GM18508 (cell line): ENCODE measurements around the gene TIPARP.

Source experiments
- ATAC-seq: cut with Tn5 transposase; IDR thresholded peaks from one replicate; pipeline ENCODE4 v1.9.1; 2021; ENCODE audit warnings: moderate number of reproducible peaks; ENCODE audit not compliant: insufficient read depth, unreplicated experiment

TIPARP gene

GRCh38 chr3:156674911-156675829, 780 bp downstream of the TIPARP start:
- no peak for ATAC-seq

DNA sequence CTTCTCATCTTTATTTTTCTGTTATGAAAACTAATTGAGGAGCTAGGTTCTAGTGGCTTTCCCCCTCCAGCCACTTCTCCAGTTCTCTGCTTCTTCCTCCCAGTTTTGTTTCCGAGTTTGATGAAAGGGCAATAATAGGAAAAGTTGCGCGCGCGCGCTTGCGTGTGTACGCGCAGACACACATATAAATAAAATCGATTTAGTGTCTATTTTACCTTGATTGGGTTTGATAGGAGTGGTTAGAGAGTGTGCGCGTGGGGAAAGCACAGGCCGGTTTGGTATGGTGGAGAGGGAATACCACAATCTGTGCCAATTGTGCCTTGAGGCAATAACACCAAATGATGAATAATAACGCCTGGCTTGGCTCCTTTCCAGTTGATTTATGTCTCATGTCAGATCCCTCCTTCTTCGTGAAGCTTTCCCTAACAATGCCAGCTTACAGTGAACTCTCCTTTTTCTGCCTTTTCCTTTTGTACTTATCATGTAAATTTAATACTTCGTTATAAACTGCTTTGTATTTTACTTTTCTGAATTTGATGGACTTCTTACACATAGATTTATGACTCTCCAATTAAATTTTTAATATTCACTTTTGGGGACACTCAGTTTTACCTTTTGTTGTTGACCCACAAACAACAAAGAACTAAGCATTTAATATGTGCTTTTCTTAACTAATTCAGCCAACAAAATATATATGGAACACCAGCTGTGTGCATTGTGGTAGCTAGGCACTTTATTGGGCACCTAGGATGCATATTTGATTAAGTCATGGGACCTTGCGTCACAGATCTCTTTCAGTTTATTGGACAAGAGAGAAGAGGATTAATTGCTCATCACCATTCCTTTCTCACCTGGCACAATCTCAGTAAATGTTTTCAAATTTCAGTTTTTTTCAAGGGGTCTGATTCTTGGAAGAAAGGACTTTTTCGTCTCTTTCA, 1.7 kb downstream of the TIPARP start:
- ATAC-seq: no peak

- ATAC-seq: no peak
Observed at GRCh38 chr3:156676768-156677479, 2.5 kb downstream of the TIPARP start.

DNA sequence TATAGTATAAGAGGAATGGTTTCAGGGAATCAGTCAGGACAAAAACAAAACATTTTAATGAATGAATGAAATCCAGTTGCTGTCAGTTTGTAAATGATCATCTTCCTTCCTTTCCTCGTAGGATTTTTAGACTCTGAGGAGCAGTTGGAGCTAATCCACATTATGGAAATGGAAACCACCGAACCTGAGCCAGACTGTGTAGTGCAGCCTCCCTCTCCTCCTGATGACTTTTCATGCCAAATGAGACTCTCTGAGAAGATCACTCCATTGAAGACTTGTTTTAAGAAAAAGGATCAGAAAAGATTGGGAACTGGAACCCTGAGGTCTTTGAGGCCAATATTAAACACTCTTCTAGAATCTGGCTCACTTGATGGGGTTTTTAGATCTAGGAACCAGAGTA, 3.1 kb downstream of the TIPARP start:
- ATAC-seq: no peak

GRCh38 chr3:156678197-156678596, 3.8 kb downstream of the TIPARP start:
- no peak for ATAC-seq

- ATAC-seq: no peak
Observed at GRCh38 chr3:156680243-156680914, 6.0 kb downstream of the TIPARP start.

- peak; percentile 43 for ATAC-seq
Observed at GRCh38 chr3:156681002-156681401, 6.6 kb downstream of the TIPARP start.

DNA sequence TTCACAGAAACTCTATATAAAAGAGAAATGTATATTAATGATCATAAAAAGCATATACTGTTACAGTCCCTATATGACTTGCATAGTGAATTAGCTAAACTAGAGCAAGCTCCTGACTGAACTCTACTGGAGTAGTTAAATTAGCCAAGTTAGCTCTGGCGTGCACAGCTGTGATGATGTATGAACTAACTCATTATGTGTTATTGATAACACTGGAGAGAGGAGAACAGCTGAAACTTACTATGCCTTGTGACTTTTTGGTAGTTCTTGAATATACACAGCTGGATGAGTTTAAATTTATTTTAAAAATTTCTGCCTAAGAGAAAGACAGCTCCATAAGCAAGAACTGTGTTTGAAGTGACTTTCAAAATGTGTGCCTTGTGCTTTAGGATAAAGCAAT, 8.1 kb downstream of the TIPARP start:
- ATAC-seq: no peak

DNA sequence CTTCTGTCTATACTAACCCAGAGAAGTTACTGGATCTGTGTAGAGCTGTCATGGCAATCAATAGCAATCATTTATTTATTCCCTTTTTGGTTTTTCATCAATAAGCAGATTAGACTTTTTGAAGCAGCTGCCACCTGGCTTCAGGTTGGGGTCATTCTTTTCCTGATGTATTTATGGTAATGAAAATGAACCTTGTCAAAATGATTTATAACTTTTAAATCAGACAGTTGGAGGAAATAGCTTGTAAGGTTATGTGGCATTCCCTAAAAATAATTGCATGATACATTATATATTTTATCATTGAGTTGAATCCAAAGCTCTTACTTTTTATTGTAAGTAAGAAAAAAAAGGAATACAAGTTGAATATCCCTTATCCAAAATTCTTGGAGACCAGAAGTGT, 8.6 kb downstream of the TIPARP start:
- ATAC-seq: no peak

DNA sequence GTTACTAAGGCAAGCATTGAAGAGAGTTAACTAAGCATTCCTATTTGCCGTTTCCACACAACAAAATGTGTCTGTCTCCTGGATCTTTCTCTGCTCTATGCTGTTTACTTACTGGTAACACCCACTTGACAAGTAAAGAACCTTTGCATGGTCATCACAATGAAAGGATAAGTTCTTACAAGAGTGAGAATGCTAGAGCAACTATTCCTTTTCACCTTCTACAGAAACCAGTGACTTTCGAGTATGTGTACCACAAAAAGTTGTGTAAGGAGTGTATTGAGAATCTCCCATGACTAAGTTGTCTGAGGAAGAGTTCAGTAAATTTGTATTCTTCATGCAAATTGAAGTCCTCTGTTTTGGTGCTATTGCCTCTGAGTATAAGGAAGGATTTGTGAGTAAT, 10.8 kb downstream of the TIPARP start:
- no peak for ATAC-seq

DNA sequence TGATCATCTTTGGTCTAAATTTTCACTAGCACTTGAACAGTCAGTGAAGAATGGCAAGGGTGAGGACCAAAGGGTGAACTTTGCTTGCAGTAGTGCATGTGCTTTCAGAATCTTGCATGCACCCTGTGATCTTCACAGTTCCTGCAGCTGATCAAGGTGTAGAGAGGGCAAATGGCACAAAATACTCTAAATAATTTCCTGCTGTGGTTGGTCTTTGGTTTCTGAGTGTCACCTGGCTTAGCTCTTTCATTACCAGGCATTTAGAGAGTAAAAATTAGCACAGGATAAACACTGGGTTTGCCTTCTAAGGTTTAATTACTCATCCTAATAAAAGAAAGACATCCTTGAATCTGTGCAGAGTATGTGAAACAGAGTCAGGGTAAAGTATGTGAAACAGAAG, 11.4 kb downstream of the TIPARP start:
- ATAC-seq: no peak

DNA sequence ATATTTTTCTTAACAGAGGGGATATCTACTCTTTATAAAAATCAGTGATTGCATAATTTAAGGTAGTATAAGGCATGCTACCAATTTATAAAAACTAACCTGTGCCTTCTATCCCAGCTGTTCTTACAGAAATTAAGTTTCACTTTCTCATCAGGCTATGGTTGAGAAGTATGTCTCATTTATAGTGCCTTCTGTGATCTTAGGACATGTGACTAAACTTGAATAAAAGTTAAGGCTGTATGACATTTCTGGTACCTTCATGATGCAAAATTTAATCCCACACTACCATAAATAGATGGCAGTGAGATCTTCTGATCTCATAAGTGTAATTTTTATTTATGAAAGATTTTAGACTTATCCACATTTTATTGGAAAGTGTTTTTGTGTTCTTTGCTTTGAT, 12.6 kb downstream of the TIPARP start:
- ATAC-seq: no peak

- ATAC-seq: no peak
Observed at GRCh38 chr3:156688632-156689452, 14.5 kb downstream of the TIPARP start.

DNA sequence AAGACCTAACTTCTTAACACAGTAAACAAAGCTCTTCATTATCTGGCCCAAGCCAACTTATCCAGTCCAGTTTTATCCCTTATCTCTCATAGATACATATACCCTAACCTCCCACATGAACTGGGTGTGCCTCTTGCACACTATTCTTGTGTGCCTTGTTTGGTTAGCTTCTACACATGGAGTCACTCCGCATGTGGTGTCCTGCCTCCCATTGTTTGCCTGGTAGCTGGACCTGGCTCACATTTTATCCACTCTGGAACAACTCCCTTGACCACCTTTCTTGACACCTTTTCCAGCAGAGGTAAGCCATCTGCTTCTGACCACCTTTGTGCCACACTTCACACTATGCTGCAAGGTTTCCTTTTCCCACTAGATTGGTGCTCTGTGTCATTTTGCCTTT, 15.2 kb downstream of the TIPARP start:
- no peak for ATAC-seq

DNA sequence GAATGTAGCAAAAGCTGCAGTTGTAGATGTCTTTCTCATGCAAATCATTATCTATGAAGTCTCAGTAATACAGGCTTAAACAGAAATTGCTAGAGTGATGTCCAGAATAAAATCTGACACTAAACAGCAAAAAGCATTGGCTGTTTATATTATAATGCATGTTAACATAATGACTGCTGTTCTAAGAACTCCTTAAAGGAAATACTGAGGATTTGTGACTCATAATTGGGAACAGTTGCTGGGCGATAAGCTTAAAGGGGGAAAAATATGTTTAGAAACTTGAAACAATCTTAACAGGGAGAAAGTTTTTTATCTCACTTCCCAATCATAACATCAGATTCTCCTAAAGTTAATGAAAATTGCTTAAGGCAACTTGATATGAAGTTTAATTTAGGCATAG, 17.5 kb downstream of the TIPARP start:
- no peak for ATAC-seq

DNA sequence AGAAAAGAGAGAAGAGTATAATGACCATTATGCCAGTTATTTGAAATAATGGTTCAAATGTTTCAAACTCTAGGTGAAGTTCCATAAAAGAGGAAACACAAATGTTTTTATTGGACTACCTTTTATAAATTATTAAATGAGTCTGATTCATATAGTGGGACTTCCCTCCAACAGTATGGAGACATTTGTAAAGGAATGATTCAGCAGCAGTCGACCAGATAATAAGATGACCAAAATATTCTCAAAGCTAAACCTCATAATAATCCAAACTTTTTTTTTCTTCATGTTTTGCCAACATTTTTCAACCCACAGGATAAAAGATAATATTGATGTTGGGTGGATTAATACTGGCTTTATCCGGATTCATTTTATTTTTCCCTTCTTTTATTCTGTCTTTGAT, 18.8 kb downstream of the TIPARP start:
- no peak for ATAC-seq

GRCh38 chr3:156694536-156694935, 20.1 kb downstream of the TIPARP start:
- no peak for ATAC-seq

DNA sequence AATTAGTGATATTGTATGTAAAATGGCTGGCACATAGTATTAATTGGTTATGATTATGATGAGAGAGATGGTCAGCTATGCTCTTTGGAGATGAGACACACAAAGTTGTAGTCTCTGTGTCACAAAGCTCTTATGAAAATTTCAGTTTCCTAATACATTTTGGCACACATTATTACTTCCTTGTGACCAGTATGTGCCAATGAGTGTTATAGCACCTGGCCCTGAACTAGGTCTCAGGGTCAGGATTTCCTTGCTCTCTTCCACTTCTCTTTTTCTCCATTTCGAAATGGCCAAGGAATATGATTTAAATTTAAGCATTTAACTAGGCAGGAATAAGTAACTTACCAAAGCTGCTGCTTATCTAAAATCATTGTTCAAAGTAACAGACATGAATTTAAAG, 28.0 kb downstream of the TIPARP start:
- ATAC-seq: no peak

DNA sequence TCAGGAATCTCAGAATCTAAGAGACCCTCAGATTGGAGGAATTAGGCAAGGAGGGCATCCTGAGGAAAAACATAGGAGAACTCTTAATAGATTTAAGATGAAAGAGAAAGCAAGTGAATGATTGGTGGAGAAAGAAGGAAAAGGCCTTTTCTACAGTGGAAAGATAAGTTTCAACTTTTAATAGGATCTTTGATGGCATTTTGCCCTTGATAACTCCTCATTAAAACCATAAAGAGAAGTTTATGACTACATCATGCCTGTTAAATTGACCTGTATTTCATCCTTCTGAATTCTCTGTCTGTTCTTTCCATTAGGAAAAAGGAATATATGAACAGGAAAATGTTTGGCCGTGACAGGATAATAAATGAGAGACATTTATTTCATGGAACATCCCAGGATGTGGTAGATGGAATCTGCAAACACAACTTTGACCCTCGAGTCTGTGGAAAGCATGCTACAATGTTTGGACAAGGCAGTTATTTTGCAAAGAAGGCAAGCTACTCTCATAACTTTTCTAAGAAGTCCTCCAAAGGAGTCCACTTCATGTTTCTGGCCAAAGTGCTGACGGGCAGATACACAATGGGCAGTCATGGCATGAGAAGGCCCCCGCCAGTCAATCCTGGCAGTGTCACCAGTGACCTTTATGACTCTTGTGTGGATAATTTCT, 30.1 kb downstream of the TIPARP start:
- ATAC-seq: no peak
